Measurements from ENCODE around the gene SERTAD2.

SERTAD2 gene

GRCh38 chr2:64607381-64608304 lies 46.1 kb downstream of the SERTAD2 start:
- TF ChIP-seq, protein P1, sequence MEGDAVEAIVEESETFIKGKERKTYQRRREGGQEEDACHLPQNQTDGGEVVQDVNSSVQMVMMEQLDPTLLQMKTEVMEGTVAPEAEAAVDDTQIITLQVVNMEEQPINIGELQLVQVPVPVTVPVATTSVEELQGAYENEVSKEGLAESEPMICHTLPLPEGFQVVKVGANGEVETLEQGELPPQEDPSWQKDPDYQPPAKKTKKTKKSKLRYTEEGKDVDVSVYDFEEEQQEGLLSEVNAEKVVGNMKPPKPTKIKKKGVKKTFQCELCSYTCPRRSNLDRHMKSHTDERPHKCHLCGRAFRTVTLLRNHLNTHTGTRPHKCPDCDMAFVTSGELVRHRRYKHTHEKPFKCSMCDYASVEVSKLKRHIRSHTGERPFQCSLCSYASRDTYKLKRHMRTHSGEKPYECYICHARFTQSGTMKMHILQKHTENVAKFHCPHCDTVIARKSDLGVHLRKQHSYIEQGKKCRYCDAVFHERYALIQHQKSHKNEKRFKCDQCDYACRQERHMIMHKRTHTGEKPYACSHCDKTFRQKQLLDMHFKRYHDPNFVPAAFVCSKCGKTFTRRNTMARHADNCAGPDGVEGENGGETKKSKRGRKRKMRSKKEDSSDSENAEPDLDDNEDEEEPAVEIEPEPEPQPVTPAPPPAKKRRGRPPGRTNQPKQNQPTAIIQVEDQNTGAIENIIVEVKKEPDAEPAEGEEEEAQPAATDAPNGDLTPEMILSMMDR (IDR thresholded peaks at IDR 0.05) = no peak
- Histone ChIP-seq H3K27ac (no peak overlapping the region), H3K4me3 (no peak overlapping the region)
- DNase-seq (ENCODE audit: low spot score) = peak; percentile 72

DNA sequence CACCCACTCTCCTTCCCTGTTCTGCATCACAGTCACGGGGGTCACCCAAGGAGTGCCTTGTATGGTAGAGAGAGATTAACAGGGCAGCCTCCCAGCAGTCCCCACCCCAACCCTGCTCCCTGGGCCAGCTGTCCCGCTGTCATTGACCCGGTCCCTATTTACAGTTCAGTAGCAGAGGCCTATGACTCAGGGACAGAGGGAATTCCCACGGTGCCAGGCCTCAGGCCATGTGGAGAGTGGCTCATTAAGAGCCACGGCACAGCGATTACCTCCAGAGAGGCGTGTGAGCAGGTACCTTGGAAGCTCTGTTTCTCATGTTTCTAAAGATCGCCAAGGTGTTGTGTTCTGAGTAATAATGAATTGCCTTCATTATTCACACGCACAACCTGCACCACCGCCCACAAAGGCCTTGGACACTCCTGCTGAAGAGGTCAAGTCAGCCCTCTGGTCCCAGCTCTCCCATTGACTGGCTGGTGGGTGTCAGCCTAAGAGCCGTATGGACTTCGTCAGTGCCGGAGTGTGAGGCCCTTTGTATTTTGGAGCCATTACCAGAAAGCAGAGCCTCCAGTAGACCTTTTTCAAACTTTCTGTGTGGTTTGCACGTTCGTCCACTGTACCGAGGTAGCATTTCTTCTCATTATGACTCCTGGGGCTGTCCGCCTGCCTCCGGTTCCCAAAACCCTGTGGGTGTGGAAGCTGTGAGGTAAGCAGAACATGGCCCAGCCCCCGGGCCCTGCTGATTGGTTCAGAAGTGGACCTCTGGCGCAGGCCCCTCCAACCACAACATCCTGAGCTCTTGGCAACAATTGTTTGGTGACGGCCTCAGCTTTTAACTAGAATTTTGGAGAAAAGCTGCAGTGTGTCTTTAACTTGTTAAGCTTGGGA lies 47.0 kb downstream of the SERTAD2 start:
- TF ChIP-seq, protein P1 (IDR thresholded peaks at IDR 0.05) = no peak
- H3K27ac ChIP-seq = peak overlapping the region; percentile 23 to 30
- peak; percentile 88 for DNase-seq (ENCODE audit: low spot score)
- peak overlapping the region; percentile 35 for H3K4me3 ChIP-seq

DNA sequence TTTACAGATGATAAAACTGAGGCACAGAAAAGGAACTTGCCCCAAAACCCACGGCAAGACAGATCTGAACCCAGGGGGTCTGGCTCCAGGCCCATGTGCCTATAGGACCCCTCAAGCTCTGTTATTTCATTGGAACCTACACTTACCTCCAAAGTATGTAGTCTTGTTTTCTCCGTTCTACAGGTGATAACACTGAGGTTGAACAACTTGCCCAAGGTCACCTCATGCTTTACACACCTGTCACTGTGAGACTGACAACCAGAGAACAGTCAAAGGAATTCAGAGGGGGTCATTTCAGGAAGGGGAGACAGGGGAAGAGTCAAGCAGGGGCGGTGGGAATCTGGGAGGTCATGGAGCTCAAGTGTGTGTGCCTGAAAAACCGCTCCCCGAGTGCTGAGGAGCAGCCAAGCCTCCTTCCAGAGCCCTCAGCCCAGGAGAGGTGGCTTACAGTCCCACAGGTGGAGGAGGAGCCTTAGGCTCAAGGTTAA lies 47.7 kb downstream of the SERTAD2 start:
- TF ChIP-seq, protein P1 (IDR thresholded peaks at IDR 0.05) = no peak
- no peak for DNase-seq (ENCODE audit: low spot score)
- Histone ChIP-seq H3K27ac (no peak overlapping the region), H3K4me3 (no peak overlapping the region)

DNA sequence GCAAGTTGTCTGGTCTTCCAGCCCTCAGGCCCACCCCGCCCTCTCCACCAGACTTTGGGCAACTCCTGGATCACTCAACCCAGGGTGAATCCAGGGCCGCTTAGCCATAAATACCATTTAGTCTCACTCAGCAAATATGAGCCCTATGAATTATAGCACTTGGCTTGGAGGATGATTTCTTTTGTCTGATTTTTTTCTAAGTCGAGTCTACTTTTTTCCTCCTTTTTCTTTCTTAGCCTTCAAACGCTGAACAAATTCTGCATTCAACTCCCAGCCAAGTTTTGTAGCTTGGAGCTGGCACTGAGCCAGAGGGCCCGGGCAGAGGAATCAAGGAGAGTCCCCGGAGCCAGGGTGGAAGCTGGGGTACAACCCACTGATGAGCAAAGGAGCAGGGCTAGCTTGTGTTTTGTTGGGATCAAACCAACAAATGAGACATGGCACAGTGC lies 48.7 kb downstream of the SERTAD2 start:
- Histone ChIP-seq H3K4me3 (no peak overlapping the region), H3K27ac (no peak overlapping the region)
- TF ChIP-seq, protein P1 (IDR thresholded peaks at IDR 0.05) = no peak
- DNase-seq (ENCODE audit: low spot score) = peak; percentile 40

DNA sequence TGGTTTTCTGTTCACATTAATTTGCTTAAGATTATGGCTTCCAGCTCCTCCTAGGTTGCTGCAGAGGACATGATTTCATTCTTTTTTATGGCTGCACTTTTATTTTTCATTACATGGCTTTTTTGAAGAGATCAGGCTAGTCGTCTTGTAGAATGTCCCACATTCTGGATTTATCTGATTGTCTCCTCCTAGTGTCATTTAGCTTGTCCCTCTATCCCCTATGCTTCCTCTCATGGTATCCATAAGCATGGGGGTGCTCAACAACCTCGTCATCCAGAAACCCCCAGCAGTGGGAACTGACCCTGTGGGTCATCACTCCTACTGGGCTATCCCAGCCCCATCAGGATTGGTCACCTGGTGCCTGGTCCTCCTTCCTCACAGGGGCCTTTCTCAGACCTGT lies 49.6 kb downstream of the SERTAD2 start:
- DNase-seq (ENCODE audit: low spot score) = no peak

DNA sequence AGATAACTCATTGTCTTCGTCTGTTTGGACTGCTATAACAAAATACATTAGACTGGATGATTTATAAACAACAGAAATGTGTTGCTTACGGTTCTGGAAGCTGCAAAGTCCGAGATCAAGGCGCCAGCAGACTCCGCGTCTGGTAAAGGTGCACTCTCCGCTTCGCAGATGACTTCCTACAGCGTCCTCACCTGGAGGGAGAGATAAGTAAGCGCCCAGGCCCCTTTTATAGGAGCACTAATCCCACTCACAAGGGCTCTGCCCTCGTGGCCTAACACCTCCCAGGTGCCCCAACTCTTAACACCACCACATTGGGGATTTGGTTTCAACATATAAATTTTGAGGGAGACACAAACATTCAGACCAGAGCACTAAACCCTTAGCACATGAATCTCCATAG lies 51.3 kb downstream of the SERTAD2 start:
- Histone ChIP-seq H3K27ac (no peak overlapping the region), H3K4me3 (no peak overlapping the region)
- TF ChIP-seq, protein P1 (IDR thresholded peaks at IDR 0.05) = no peak
- no peak for DNase-seq (ENCODE audit: low spot score)

More for the DNA sequence above, 49.6 kb downstream of the SERTAD2 start:
- H3K4me3 ChIP-seq = no peak overlapping the region
- no peak overlapping the region for H3K27ac ChIP-seq
- TF ChIP-seq, protein P1 (IDR thresholded peaks at IDR 0.05) = no peak

Measured in coronary artery (tissue), 2 donors.